Duodenal mucosa (tissue), 2 donors: ENCODE data around the gene MDFIC2.
"Not testable (repeated sequence)": the region's sequence is repeated elsewhere in the genome, so short reads cannot be mapped to it uniquely, and the experiment has no call there.

Experiments
- H3K27ac ChIP-seq: one replicate; pipeline ENCODE4 v1.7.0; 2013; ENCODE audit warnings: low read depth, low read length
- H3K27me3 ChIP-seq, 2 donors: one replicate each; pipeline ENCODE4 v1.7.0; 2013; ENCODE audit warnings: low read length in 2 of 2, control low read depth in 1 of 2; ENCODE audit not compliant: insufficient read depth in 2 of 2, control insufficient read depth in 1 of 2
- H3K36me3 ChIP-seq, 2 donors: one replicate each; pipeline ENCODE4 v1.7.0; 2013; ENCODE audit warnings: low read length in 2 of 2, control low read depth in 1 of 2; ENCODE audit not compliant: insufficient read depth in 2 of 2, control insufficient read depth in 1 of 2
- H3K4me1 ChIP-seq, 2 donors: one replicate each; pipeline ENCODE4 v1.7.0; 2013; ENCODE audit warnings: low read length in 2 of 2, control low read depth in 1 of 2; ENCODE audit not compliant: insufficient read depth in 2 of 2, control insufficient read depth in 1 of 2
- H3K4me3 ChIP-seq, 2 donors: one replicate each; pipeline ENCODE4 v1.7.0; 2013; ENCODE audit warnings: low read length in 2 of 2, low read depth in 1 of 2
- H3K9ac ChIP-seq, 2 donors: one replicate each; pipeline ENCODE4 v1.7.0; 2013; ENCODE audit warnings: low read length in 2 of 2, low read depth in 1 of 2
- H3K9me3 ChIP-seq, 2 donors: one replicate each; pipeline ENCODE4 v1.7.0; 2013; ENCODE audit warnings: low read length in 2 of 2, control low read depth in 1 of 2; ENCODE audit not compliant: control insufficient read depth in 1 of 2

MDFIC2 gene

GRCh38 chr3:70309591-70309990 lies 2.8 kb downstream of the MDFIC2 start:
- no peaks in the 10 kb centered on the region for H3K36me3 ChIP-seq
- H3K27me3 ChIP-seq: no peaks in the 10 kb centered on the region
- H3K9ac ChIP-seq: no peak overlapping the region
- no peaks in the 10 kb centered on the region for H3K9me3 ChIP-seq
- no peaks in the 10 kb centered on the region for H3K4me1 ChIP-seq
- no peak overlapping the region for H3K4me3 ChIP-seq
- H3K27ac ChIP-seq: no peak overlapping the region

- Histone ChIP-seq H3K27ac (no peak overlapping the region), H3K4me1 (no peaks in the 10 kb centered on the region), H3K4me3 (no peak overlapping the region), H3K27me3 (no peaks in the 10 kb centered on the region), H3K9ac (no peak overlapping the region), H3K36me3 (no peaks in the 10 kb centered on the region), H3K9me3 (no peaks in the 10 kb centered on the region)
Observed at GRCh38 chr3:70308760-70309159, 3.7 kb downstream of the MDFIC2 start.

GRCh38 chr3:70306736-70307135 lies 5.7 kb downstream of the MDFIC2 start:
- Histone ChIP-seq H3K36me3 (no peaks in the 10 kb centered on the region), H3K9ac (no peak overlapping the region), H3K4me1 (no peaks in the 10 kb centered on the region), H3K9me3 (no peaks in the 10 kb centered on the region), H3K4me3 (no peak overlapping the region), H3K27ac (no peak overlapping the region), H3K27me3 (no peaks in the 10 kb centered on the region)

- H3K4me1 ChIP-seq: no peaks in the 10 kb centered on the region
- H3K4me3 ChIP-seq: no peak overlapping the region
- H3K27me3 ChIP-seq: no peaks in the 10 kb centered on the region
- no peaks in the 10 kb centered on the region for H3K36me3 ChIP-seq
- no peak overlapping the region for H3K27ac ChIP-seq
- no peak overlapping the region for H3K9ac ChIP-seq
- H3K9me3 ChIP-seq: no peaks in the 10 kb centered on the region
Observed at GRCh38 chr3:70298385-70298784, 14.1 kb downstream of the MDFIC2 start.

GRCh38 chr3:70291097-70291482 lies 21.3 kb downstream of the MDFIC2 start:
- Histone ChIP-seq H3K4me1 (no peaks in the 10 kb centered on the region), H3K9ac (no peak overlapping the region), H3K27me3 (no peaks in the 10 kb centered on the region), H3K4me3 (no peak overlapping the region), H3K36me3 (no peaks in the 10 kb centered on the region), H3K27ac (no peak overlapping the region), H3K9me3 (no peaks in the 10 kb centered on the region)

- not testable (repeated sequence) for H3K36me3 ChIP-seq, H3K9me3 ChIP-seq, H3K27me3 ChIP-seq, H3K4me1 ChIP-seq, H3K4me3 ChIP-seq, H3K9ac ChIP-seq, H3K27ac ChIP-seq
Observed at GRCh38 chr3:70290431-70291096, 21.9 kb downstream of the MDFIC2 start.

GRCh38 chr3:70281663-70282062 lies 30.8 kb downstream of the MDFIC2 start:
- Histone ChIP-seq H3K27ac (no peak overlapping the region), H3K27me3 (no peaks in the 10 kb centered on the region), H3K4me1 (peaks cover 0 to 9% of the 10 kb centered on the region in 2 donors), H3K9me3 (no peaks in the 10 kb centered on the region), H3K36me3 (no peaks in the 10 kb centered on the region), H3K4me3 (no peak overlapping the region), H3K9ac (no peak overlapping the region)

GRCh38 chr3:70277304-70277703 lies 35.1 kb downstream of the MDFIC2 start:
- H3K36me3 ChIP-seq: no peaks in the 10 kb centered on the region
- H3K27ac ChIP-seq: no peak overlapping the region

GRCh38 chr3:70276901-70277300 lies 35.5 kb downstream of the MDFIC2 start:
- H3K4me1 ChIP-seq: peaks cover 0 to 23% of the 10 kb centered on the region in 2 donors
- H3K27me3 ChIP-seq: no peaks in the 10 kb centered on the region
- H3K4me3 ChIP-seq: no peak overlapping the region
- no peaks in the 10 kb centered on the region for H3K36me3 ChIP-seq
- H3K9ac ChIP-seq: no peak overlapping the region
- H3K27ac ChIP-seq: no peak overlapping the region
- no peaks in the 10 kb centered on the region for H3K9me3 ChIP-seq

More at GRCh38 chr3:70277304-70277703, 35.1 kb downstream of the MDFIC2 start:
- no peaks in the 10 kb centered on the region for H3K9me3 ChIP-seq
- H3K4me1 ChIP-seq: peaks cover 0 to 23% of the 10 kb centered on the region in 2 donors
- H3K4me3 ChIP-seq: no peak overlapping the region
- no peaks in the 10 kb centered on the region for H3K27me3 ChIP-seq
- no peak overlapping the region for H3K9ac ChIP-seq

- H3K27me3 ChIP-seq: no peaks in the 10 kb centered on the region
- H3K4me1 ChIP-seq: peaks cover 0 to 23% of the 10 kb centered on the region in 2 donors
- H3K9me3 ChIP-seq: no peaks in the 10 kb centered on the region
- no peak overlapping the region for H3K4me3 ChIP-seq
- H3K36me3 ChIP-seq: no peaks in the 10 kb centered on the region
- H3K9ac ChIP-seq: no peak overlapping the region
- H3K27ac ChIP-seq: no peak overlapping the region
Observed at GRCh38 chr3:70273492-70273891, 38.9 kb downstream of the MDFIC2 start.

- H3K27me3 ChIP-seq: no peaks in the 10 kb centered on the region
- peaks cover 0 to 18% of the 10 kb centered on the region in 2 donors for H3K4me1 ChIP-seq
- H3K4me3 ChIP-seq: no peak overlapping the region
- no peak overlapping the region for H3K9ac ChIP-seq
- H3K27ac ChIP-seq: no peak overlapping the region
- H3K36me3 ChIP-seq: no peaks in the 10 kb centered on the region
- no peaks in the 10 kb centered on the region for H3K9me3 ChIP-seq
Observed at GRCh38 chr3:70272798-70273197, 39.6 kb downstream of the MDFIC2 start.
